ENCODE results near the gene LAMB1.

Gene LAMB1

DNA sequence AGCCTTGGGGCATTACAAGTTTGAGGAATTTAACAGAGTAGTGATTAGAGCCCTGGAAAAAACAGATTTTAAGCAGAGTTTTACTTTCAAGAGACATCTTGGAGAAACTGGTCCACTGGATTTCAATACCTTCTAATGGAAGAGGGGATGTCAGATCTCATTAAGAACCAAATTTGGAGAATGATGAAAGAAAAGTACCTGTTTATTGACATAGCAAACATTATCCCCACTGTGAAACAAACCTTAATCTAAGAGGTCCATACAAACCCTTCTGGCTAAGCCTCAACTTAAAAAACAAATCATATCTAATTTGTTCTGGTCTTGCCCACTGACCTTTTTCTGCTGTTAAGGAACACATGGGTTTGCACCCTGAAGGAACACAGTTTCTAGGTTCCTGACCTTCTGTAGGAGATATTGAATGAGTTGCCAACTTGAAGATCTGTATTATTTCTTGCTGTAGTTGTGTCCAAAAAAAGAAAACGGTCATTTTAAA, 53.5 kb downstream of the LAMB1 start:
- DNase-seq (ENCODE audit: low read depth in 2 of 2, low spot score in 1 of 2): no peak

DNA sequence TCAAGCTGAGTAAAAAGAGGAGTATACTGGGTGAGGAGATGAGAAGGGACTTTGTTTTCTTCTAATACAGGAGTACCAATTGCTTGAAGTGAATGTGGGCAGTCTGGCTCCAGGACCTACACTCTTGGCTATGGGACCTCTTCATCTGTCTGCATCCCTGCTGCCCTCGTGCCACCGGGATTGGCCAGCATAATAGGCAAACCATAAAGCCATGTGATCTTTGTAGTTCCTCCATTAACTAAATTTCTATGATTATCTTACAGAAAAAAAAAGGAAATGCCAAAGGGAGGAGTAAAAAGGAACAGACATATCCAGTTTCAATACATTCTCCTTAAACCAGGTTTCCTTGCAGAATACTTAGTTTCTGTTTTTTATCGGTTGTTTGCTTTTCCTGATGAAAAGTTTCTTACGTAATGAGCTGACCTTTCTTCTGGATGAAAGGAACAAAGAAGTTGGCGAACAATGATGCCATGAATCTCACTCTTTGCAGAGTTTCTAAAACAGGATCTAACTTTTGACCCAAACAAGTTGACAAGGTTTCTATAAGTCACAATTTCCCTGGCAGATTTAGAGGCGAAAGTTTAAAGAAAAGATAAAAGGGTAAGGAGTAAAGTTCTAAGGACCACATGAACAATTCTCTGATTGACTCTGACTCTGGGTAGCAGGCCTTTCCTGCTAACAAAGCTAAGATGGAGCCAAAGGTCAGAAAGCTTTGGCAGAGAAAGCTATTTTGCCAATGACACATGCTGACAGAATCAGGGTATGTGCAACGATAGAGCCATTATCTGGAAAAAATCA, 54.1 kb downstream of the LAMB1 start:
- DNase-seq (ENCODE audit: low read depth in 2 of 2, low spot score in 1 of 2): no peak

DNA sequence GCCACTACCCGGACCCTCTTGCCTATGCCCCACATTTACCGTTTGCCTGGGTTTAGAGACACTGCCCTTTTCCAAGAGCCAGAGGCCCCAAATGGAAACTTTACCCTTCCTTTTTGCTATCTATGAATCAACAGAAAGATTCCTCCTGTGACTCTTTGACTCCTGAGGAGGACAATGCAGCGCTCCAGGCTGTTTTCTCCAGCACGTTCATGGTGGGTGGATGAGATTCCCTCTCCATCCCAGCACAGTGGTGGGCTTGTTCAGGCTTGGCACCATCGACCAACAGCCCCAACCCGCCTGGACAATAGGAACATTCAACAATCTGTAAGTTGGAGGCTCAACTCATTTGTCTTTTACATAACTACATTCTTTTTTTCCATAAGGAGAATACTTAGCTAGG, 56.1 kb downstream of the LAMB1 start:
- DNase-seq (ENCODE audit: low read depth in 2 of 2, low spot score in 1 of 2): no peak

DNA sequence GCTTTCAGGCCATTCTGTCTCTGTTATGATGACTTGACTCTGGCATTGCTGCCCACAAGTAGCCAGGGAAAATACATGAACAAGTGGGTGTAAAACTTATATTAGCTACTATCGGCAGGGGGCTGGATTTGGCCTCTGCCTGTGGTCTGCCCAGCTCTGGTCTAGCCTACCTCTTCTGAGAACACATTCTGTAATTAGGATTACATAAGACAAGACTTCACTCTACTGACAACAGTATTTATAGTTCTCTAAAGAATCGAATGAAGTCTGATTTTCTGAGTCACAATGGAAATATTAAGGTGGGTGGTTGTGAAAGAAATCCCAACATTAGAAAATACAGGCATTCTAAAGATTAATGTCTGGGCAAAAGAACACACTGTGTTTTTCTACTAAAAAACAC, 56.5 kb downstream of the LAMB1 start:
- no peak for DNase-seq (ENCODE audit: low read depth in 2 of 2, low spot score in 1 of 2)

DNA sequence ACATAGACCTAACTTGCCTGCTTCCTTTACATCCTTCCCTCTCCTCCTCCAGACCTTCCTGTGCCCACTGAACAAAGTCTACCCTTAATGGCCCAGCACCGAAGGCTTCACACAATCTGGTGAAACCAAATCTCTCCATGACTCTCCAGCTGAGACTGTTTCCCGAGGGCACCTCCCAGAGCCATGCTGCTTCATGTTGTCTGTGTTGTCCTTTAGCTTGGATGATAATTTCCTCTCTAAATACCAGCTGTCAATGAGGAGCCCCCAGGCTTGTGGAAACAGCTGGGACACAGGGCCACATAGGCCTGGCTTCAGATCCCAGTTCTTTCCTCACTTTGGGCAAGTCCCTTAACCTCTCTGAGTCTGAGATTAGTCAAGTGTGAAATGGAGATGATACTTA, 57.6 kb downstream of the LAMB1 start:
- DNase-seq (ENCODE audit: low read depth in 2 of 2, low spot score in 1 of 2): no peak

DNA sequence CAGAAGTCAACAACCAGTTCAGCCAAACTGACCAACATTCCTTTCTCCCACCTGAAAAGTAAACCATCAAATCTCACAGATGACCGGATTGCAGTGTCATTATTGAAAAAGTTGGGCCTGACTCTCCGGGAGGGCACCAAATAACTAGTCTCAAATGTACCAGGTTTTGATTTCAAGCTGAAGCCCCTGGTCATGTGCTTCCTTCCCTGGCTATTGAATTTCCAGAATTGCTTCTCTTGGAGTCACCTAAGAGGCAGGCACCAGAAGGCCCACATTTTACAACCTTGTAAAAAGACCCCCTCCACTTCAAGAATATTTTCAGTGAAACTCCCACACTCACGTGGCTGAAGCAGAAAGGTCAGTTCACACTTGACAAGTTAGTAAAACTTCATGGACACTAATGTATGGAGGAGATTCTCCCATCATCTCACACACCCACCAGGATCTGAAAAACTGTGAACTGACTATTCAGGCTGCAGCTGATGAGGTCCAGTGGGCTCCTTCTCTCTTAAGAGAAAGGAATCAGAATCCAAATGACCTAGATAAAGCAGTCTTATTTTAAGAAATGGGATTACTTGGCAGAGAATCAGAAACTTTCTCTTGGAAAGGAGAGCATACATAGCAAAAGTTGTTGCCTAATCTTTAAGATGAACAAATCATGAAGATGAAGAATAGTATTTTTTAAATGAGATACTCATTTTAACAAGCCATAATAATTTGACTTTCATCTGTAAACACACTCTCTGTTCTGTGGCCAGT, 58.4 kb downstream of the LAMB1 start:
- DNase-seq (ENCODE audit: low read depth in 2 of 2, low spot score in 1 of 2): no peak

DNA sequence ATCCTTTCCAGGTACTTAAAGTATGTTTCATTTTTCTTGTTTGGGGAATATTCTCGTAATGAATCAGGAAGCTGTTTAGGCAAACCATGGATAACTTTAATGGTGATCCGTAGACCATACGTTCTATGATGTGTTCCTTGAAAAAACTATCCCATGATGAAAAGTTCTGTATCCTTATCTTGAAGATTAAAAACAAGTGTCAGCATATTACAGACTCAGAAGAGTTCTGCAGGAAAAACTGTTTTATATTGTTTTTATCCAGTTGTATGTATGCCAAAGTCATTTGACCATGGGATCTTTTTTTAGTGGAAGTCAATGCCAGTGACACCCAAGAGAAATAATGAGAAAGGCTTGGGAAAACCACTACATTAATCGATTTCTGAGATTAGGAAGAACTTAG, 59.9 kb downstream of the LAMB1 start:
- no peak for DNase-seq (ENCODE audit: low read depth in 2 of 2, low spot score in 1 of 2)

DNA sequence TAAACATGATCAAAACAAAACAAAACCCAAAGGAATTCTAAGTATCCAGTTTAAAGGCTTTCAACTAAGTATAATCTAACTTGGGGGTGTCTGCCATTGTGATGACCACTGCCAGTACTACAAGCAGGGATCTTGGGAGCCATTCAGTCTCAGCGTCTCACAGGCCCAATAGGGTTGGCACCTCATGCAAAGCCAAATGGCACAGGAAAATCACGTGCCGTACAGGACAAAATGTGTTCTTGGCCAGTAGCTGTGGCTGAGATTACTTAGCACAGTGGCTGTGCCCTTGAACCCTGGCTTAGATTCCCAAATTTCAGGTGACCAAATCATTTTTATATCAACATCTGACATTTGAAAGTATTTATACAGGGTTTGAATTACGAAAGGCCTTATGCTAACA, 62.0 kb downstream of the LAMB1 start:
- no peak for DNase-seq (ENCODE audit: low read depth in 2 of 2, low spot score in 1 of 2)

DNA sequence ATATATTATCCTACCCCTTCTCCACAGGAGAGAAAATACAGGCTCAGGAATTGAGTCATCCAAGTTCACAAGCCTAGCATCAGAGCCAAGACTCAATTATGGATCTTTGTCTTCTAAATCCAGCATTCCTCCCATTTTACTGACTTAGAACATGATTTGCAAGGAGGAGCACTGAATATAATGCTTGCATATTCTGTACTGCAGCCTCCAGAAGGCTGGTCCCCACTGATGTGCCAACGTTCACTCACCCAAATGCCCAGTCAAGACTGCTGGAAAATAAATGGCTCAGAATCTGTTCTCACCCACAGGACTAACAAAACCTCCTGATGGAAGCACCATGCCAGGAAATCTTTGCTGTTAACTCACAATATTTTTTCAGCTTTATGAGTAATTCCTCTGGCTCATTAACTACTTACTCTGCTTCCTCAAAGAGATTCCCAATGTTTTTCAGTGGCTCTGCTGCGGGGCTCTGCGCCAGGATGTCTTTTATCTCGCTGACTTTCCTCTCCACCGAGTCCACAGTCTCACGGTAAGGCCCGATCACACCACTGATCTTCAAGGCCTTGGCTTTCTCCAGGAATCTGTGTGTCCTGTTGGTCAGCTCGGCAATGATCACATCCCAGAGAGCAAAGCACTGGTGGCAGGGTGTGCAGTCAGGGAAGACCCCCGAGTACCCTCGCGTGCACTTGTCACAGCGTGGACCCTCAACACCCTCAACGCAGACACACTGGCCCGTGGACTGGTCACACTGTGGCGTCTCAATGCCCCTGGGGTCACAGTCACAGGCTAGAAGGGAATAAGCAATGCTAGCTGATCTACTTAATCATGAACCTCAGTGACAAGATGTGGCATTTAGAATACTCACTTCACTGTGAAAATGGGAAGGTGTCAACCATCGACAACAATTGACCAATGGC, 63.1 kb downstream of the LAMB1 start:
- DNase-seq (ENCODE audit: low read depth in 2 of 2, low spot score in 1 of 2): no peak

DNA sequence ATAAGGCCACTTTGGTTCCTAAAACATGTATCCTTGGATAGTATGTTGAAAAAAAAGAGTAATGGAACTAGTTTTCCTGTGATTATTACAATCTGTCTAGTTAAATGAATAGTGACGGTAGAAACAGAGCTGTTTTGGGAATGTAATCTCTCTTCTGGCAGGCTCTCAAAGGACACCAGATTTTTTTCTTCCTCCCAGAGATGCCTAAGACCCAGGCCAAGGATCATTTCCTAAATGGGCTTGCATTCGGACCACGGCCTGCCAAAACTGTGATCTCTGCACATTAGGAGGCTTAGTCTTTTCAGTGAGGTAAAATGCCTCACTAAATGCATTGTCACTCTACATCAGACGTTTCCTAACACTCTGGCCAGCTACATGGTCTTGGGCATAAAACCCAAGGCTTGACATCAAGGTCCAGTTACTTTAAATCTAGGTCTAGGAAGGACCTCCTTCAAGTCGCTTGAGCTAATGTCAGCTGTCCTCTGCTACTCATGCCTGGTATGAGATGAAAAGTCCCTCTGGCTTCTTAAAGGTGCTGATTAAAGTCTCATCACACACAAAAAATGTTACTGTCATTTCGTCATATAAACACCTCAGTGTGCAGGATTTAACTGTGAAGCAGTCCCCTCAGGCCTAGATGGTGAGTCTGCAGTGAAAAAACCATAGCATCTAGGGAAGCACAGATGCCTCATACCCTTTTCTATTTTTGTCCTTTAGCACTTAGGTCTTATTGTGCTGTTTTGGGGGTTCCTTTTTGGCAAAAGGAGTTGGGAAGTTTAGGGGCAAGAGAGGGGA, 64.3 kb downstream of the LAMB1 start:
- DNase-seq (ENCODE audit: low read depth in 2 of 2, low spot score in 1 of 2): no peak

DNA sequence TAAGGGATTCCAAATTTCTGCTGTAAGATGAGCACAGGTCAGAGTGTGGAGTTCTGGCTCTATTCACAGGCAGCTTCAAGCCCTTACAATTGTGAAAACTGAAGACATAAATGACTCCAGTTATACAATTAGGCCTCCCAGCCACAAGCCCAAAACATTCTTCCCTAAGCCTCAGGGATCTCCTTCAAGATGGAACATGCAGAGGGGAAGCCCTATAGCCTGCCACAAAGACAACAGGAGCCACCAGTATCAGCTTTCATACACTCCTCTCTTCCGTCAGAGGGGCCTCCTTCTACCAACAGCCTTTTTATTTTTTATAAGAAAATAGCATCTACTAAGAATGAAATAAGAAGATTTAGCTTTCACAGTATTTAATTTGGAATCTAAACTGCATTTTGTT, 65.4 kb downstream of the LAMB1 start:
- DNase-seq (ENCODE audit: low read depth in 2 of 2, low spot score in 1 of 2): no peak

DNA sequence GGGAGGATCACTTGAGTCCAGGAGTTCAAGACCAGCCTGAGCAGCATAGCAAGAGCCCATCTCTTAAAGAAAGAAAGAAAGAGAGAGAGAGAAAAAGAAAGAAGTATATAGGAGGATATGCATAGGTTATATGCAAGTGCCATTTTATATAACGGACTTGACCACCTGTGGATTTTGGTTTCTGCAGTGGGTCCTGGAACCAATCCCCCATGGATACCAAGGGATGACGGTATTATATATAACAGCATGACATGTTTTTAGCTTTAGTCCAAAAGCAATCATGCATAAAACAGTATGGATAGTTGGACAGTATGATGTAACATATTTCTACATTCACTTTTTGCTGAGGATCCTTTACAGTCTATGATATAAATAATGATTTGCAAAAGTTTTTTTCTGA, 66.6 kb downstream of the LAMB1 start:
- DNase-seq (ENCODE audit: low read depth in 2 of 2, low spot score in 1 of 2): no peak

DNA sequence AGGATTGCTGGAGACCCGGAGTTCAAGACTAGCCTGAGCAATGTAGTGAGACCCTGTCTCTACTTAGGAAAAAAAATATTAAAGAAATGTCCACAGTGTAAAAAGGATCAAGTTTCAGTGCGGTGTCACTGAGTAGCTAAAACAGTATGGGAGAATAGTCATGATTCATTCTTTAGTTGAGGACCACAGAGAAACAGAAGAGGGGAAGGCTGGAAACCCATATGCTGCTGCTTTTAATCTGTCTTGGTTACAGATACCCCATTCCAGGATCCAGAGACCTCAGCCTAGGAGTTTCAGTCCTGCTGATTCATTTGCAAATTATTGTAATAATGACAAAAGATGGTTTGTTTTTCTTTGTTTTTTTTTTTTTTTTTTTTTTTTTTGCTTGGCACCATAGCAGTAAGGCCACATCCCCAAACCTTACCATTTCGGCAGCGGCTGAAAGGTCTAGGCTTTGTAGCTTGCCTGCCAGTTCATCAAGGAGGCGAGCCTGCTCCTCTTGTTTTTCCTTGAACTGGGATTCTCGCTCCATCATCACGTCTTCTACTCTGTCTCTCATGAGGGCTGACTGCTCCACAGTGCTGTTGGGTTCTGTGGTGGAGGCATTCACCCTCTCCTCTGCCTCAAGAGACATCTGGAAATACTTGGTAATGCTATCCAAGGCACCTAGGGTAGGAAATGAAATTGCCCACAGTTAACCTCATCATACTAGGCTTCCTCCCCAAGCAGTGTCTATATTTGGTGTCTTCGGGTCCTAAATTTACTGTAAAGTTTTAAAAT, 67.8 kb downstream of the LAMB1 start:
- no peak for DNase-seq (ENCODE audit: low read depth in 2 of 2, low spot score in 1 of 2)

DNA sequence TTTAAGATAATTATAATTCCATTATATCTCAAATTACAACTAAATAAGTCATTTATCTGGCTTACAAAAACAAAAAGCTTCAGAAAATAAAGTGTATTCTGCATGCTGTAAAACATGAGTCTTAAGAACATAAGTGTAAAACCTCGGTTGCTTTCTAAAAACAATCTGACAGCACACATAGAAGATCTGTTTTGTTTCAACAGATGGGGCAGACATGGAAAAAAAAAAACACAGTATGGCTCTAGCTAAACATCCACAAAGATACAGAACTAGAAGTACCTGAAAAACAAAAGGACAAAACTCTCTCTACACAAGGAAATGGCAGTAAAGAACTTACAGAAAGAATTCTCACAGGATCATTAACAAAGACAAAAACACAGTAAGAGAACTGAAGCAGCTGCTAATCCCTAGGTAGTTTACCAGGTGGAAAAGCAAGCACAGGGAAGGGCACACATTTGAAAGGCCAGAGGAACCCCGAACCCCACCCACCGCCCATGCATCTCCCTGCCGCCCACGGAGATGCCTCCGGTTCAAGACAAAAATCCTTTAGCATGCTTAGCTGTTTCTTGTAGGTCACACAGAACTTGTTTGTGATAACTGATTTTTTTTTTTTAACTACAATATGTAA, 69.5 kb downstream of the LAMB1 start:
- DNase-seq (ENCODE audit: low read depth in 2 of 2, low spot score in 1 of 2): no peak

DNA sequence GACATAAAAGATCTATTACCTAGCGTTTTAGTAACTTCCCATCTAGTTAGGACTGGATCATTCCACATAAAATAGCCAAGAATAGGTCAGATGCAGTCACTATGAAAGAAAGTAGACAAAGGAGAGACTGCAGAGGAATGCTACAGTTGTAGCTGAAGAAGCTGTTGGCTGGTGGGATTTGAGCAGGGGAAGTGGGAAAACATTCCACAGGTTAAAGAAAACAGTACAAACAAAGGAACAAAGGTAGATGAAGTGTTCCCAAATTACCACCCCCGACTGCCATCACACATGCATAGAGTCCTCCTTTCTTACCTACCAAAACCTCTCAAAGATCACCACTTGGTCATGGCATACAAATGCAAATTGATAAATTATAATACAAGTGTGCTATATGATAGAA, 70.2 kb downstream of the LAMB1 start:
- no peak for DNase-seq (ENCODE audit: low read depth in 2 of 2, low spot score in 1 of 2)

DNA sequence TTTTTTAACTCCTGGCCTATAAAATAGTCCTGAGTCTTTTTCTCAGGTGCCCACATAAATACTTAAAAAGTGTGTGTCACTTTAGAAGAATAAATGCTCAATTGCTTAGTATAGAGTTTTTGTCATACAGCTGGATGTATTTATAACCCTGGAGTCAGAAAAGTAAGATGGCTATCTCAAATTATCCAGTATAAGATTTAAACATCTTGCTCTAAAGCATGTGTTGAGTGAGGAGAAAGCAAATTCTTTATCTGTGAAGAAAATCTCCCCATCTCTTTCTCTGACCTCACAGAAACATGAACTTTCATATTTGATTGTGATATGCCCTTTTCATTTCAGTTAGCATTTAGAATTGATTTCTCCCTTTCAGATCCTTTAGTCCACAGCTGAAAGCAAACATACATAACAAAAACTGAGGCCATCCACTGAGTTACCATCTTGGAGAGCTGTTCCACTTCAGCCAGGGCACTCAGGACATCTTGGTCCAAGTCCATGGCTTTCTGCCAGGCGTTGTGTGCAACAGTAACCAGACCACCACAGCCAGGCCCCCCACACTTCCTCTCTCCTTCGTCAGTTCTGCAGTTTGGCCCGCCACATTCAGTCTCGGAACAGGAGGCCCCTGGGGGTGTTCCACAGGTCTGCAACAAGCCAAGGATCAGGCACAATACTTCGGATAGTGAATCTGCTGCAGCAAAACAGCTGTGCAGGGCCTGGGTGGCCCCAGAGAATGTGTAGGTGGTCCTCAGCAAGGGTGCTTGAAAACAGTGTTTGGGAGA, 71.0 kb downstream of the LAMB1 start:
- DNase-seq (ENCODE audit: low read depth in 2 of 2, low spot score in 1 of 2): no peak

DNA sequence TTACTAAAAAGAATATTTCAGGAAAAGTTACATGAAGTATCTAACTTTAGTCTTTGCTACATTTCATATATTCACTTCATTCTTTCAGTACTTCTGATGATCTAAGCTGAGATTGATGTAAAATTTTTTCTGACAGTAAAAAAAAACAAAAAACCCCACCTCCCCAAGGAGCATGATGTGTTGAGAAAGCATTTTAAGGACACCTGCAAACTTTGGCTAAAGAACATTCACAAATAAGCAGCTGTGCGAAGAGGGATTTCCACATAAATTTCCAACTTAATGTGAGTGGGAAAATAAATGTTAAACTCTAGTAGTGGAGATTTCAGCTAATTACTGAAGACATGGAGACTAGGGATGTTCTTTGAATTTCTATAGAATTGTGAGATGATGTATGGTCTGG, 76.5 kb downstream of the LAMB1 start:
- no peak for DNase-seq (ENCODE audit: low read depth in 2 of 2, low spot score in 1 of 2)

DNA sequence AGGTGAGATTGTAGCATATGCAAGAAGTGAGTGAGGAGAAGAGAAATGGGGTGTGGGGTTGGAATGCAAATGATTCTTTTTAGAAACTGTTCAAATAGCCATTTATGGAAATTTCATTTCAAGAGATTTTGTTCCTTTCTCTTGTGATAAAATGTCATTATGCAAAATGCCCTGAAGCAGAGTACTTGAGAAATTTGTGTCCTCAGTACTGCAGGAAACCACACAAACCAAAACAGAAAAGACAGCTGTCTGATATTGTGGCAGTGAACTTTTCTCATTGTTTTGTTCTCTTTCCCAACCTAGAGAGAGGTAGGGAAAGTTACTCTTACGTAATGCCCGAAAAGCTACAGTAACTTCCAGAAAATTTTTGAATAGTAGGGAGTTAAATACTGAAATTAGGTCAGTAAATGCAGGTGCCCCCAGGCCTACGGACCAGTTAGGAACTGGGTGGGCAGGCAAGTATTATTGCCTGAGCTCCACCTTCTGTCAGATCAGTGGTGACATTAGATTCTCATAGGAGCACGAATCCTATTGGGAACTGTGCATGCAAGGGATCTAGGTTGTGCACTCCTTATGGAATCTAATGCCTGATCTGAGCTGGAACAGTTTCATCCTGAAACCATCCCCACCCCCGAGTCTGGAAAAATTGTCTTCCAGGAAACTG, 78.0 kb downstream of the LAMB1 start:
- no peak for DNase-seq (ENCODE audit: low read depth in 2 of 2, low spot score in 1 of 2)
